T-helper 2 cell treated with Interferon-gamma antibody and Interleukin-4, amounts not matched to agents 100 ng/mL and 5 ng/mL, for 36 hours (primary cell): ENCODE data around the gene MIOX. TPM values are rescaled to one million over a fixed set of nuclear protein-coding genes. Genes with fewer than 3 reads are reported as not detected.
"Not testable (repeated sequence)": the region's sequence is repeated elsewhere in the genome, so short reads cannot be mapped to it uniquely, and the experiment has no call there.

Source experiments
- intact Hi-C: fragments of 100-400 bp; cut with micrococcal nuclease; formaldehyde crosslinking; loops from one replicate; pipeline ENCODE4 v1.15.1; 2023
- total RNA-seq: library from RNA; stranded (reverse); gene quantifications from 2 replicates; pipeline ENCODE4 v1.2.3, GENCODE V29; 2022

Gene MIOX
- total RNA-seq, 1 donor from 2014 or later, result 0.14 TPM

DNA sequence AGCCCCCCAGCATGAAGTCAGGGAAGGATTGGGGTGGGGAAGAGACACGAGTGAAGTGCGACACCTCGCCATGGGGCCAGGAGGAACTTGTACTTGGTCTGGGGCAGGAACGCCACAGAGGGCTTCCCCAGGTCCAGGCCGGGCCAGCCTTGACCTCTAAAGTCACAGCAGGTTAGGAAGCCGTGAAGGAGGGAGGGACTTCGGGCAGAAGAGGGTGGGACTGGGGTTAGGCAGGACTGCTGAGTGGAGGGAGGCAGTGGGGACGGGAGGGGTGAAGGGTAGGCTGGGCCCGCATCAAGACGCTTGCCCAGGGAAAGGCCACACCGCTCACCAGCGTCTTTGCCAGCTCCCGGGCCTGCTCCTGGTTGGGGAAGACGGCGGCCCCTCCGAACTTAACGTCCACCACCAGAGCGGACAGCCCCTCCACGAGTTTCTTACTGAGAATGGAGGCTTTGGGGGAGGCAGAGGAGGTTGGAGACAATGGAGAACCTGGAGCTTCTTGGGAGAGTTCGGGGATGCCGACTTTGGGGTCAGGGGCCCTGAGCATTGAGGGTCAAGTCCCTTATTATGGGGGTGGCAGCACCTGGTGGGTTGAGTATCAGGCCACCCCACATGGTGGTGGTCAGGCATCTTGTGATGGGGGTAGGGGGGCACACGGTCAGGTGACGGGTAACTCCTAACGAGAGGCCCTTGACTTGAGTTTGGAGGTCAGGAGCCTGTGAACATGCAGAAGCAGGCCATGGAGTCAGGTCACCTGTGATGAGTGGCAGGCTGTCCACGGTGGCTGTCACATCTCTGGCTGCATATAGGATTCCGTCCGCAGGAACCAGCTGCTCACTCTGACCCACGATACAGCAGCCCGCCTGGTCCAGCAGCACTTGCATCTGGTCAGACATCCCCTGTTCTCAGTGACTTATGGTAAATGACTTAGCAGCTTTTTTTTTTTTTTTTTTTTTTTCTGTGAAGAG, 40.5 kb downstream of the MIOX start:
- intact Hi-C loops, result loop anchor here (1.0 kb wide), 1 partner anchor 35 kb away; the partner anchor contains the start of gene SYCE3

DNA sequence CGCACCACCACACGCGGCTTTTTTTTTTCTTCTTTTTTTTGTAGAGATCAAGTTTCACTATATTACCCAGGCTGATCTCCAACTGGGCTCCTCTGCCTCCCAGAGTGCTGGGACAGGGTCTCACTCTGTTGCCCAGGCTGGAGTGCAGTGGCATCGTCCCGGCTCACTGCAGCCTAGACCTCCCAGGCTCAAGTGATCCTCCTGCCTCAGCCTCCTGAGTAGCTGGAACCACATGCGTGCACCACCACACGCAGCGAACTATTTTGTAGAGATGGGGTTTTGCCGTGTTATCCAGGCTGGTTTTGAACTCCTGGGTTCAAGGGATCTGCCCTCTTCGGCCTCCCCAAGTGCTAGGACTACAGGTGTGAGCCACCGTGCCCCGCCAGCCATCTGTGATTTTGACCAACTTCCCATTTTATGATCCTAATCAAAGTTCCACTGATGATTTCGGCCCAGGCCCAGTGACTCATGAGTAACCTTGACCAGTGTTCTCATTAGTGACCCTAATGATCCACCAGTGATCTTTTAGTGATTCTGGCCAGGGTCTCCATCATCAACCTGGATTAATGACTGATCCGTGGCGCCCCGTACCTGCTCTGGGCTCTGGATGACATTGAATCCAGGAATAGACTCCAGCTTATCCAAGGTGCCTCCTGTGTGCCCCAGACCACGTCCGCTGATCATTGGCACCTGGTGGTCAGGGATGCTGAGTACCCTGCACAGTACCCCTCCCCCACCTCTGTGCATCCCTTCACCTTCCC, 41.4 kb downstream of the MIOX start:
- intact Hi-C loops, result no loop called here

DNA sequence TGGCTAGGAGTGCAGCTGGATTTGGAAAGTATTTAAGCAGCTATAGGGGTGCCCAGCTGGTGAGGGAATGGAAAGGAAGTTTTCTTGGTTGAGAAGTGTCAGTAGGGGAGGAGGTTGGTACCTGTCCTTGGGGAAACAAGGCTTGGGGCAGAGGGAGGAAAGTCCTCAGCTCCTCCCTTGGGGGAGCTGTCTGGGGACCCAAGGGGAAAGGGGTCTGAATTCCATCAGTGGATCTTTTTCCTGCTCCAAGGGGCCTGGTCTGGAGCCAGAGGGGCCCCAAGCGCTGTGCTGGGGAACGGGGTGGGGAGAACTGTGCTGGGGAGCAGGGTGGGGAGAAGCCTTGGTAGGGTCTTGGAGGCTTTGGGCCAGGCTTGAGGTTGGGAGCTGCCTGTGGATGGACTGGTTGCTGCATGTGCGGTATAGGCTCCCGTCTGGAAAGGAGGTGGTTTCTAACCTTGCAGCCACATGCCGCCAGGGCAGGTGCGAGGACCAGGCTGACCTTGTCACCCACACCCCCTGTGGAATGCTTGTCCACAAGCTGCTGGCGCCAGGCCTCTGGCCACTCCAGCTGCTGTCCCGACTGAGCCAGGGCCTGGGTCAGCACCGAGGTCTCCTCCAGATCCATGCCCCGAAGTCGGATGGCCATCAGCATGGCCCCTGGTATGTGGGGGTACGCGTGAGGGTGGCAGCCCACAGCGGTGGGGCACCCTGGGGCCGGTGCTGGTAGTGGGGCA, 42.2 kb downstream of the MIOX start:
- intact Hi-C loops, result no loop called here

DNA sequence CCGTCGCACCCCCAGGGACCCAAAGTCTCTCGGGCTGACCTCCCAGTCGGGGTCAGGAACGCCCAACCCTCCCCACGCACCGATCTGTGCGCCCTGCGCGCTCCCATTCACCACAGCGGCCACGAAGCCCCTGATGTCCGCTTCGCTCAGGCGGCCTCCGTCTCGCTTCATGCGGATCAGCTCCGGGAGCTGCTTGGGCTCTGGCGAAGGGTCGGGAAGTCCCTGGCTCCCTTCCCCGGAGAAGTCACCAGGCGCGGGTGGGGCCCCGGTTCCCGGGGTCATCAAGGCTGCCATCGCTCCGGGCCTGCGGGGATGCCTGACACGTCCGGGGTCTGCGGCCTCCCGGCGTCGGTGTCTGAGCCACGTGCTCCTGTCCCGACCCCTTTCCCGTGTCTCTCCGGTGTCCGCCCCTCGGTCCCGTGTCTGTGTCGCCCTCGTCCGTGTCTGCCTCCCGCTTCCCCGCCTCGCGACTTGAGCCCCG, 42.8 kb downstream of the MIOX start:
- intact Hi-C loops, result no loop called here

DNA sequence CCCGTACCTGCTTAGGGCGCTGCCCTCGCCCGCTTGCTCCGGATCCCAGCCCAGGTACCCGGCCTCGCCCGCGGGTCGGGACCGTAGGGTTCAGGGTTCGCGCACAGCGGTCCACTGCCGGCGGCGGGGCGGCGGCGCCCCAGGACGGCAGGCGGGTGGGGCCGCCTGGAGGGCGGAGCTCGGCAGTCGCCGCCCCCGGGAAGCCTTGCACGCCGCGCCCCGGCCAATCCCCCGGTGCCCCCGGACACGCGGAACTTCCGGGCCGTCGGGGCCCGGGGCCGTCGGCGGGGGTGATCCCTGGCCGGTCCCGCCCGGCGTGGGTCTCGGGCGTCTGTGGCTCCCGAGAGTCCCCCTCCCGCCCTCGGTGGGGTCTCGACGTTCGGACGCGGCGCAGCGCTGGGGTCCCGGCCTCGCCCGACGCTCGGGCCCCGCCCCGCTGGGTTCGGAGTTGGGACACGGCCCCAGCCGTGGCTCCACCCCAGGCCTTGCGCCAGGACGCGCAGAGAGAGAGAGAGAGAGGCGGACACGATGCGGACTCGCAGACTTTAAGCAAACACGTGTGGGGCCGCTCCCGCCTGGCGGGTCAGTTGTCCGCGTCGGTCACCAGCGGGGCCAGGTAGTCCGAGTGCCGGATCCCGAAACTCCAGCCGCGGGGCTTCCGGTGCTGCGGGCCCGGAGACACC, 43.4 kb downstream of the MIOX start, which contains the start of gene TYMP:
Gene TYMP, minus strand, starts transcription at position 116 of the 683 bp plus-strand sequence. CDS start 303 bp downstream, outside the sequence.
- intact Hi-C loops, result loop anchor here (2.0 kb wide), 1 partner anchor 15 kb away; the partner anchor contains the start of gene KLHDC7B

DNA sequence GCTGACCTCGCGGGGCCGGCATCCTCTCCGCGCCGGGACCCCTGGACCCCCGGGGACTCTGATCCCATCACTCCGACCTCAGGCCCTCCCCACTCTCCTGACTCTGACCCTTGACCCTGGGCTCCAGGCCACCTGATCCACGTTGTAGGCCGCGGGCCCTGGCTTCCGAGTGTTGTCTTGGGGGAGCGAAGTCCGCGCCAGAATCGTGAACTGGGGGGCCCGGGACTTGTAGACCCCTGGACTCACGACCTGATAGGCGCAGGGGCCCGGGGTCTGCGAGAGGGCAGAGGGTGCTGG, 43.9 kb downstream of the MIOX start:
- intact Hi-C loops, result loop anchor here (2.0 kb wide), 1 partner anchor 14 kb away; the partner anchor contains the start of gene KLHDC7B

DNA sequence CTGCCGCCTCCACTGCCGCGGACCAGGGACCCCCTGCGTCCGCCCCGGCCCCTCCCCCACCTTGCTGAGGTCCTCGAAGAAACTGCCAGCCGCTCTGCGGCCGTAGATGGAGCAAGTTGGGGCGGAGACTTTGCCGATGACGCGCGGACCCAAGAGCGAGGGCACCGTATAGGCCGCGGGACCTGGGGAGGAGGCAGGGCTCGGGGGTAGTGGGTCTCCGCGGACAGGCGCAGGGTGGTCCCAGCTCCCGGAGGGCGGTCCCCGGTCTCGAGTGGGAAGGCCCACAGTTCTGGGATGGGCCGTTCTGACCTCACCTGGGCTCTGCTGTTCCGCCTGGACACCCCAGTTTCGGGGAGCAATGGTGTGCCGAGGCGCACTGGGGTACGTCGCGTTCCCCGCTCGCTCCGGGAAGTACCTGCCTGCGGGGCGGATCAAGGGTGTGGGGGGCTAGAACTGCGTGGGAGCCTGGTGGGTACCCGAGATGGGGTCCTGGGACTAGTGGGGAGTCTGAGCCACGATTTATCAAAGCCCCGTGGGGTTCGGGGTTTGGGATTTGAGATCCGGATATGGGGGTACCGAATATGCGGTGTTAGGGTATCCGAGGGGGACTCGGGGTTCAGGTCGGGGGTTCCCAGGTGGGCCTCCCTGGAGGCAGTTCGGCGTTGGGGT, 44.4 kb downstream of the MIOX start:
- intact Hi-C loops, result loop anchor here (1.0 to 2.0 kb wide), 2 partner anchors 8 to 14 kb away; partner anchors contain the start of gene KLHDC7B

DNA sequence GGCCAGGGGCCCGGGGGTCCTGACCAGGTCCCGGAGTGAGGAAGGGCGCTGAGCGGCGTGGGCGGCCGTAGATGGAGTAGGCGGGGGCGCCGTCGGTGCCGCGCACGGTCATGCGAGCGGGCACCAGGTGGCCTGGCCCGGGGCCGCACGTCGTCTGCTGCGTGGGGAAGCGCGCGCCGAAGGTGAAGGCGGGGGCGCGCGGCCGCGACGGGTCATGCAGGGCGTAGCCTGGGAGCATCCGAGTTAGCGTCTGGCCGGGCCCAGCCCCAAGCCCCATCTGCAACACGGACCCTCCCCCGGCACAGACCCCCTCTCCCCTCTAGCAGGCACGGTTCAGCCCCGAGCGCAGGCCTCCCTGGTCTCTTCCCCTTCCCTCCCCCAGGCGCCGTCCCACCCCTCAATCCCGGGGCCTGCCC, 44.9 kb downstream of the MIOX start:
- intact Hi-C loops, result loop anchor here (1.0 to 2.0 kb wide), 2 partner anchors 8 to 13 kb away; partner anchors contain the start of gene KLHDC7B

DNA sequence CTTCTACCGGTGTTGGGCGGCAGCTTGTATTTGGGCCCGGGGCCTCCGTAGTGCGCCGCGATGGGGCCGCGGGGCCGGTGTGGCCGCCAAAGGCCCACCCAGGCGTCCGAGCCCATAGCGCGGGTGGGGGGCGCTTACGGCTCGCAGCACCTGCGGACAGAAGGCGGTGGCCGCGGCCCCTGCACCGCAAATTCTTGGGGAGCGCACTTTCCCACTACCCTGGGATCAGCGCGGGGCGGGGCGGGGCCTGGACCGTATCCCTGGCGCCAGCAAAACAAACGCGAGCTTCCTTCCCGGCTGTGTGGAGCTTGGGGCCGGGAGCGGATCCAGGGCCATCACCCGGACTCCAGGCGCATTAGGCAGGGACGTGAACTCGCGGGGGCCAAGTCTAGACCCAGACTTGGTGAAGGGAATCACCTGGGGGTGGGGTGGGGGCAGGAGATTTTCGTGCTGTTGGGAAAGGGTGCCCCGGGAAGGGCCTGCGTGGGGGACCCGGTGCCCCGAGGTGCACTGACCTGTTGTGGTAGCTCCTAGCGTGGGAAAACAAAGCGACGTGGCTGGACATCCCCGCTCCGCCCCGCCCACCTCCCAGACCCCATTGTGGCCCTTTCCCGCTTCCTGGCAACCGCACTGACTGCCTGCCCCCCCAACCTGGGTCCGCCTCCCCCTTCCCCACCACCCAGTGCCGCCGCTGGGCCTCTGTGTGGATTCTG, 45.5 kb downstream of the MIOX start:
- intact Hi-C loops, result loop anchor here (1.0 to 2.0 kb wide), 2 partner anchors 7 to 13 kb away; partner anchors contain the start of gene KLHDC7B

DNA sequence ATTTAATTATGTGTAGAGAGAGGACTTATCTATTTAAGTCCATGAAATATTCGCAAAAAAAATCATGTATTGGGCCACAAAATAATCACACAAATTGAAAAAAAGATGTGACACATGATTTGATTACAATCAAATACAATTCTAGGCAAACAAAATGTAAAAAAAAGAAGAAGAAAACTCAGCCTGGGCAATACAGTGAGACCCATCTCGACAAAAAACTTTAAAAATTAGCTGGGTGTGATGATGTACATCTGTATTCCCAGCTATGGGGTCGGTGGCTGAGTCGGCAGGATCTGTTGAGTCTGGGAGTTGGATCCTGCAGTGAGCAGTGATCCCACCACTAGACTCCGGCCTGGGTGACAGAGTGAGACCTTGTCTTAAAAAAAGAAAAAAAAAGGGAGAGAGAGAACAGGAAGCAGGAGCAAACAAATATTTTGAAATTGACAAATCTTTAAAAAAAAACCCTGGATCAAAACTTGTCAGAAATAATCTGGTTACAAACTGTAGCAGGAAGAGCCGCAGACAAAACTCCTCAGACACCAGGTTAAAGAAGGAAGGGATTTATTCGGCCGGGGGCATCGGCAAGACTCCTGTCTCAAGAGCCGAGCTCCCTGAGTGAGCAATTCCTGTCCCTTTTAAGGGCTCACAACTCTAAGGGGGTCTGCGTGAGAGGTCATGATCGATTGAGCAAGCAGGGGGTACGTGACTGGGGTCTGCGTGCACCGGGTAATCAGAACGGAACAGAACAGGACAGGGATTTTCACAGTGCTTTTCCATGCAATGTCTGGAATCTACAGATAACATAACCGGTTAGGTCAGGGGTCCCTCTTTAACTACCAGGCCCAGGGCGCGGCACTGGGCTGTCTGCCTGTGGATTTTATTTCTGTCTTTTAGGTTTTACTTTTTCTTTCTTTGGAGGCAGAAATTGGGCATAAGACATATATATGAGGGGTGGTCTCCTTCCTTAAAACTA, 46.5 kb downstream of the MIOX start:
- intact Hi-C loops, result no loop called here

DNA sequence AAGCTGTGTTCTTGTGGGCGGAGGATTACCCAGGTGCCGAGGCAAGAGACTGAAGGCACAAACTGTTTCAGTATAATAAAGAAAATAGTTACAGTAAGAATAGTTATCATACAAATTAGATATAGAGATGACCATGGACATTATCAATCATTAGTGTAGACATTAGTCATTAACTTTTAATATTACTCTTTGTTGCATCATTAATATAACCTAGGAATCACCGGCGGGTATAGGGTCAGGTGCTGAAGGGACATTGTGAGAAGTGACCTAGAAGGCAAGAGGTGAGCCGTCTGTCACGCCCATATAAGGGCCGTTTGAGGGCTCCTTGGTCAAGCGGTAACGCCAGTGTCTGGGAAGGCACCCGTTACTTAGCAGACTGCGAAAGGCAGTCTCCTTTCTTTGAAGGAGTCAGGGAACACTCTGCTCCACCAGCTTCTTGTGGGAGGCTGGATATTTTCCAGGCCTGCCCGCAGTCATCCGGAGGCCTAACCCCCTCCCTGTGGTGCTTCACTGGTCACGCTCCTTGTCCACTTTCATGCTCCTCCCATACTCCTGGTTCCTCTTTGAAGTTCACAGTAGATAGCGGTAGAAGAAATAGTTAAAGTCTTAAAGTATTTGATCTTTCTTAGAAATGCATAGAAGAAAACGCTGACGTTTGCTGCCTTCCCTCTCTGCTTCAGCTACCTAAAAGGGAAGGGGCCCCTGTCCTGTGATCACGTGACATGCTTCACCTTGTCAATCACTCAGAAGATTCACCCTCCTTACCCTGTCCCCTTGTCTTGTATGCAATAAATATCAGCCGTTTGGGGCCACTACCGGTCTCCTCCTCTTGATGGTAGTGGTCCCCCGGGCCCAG, 47.4 kb downstream of the MIOX start:
- intact Hi-C loops, result not testable (repeated sequence)

DNA sequence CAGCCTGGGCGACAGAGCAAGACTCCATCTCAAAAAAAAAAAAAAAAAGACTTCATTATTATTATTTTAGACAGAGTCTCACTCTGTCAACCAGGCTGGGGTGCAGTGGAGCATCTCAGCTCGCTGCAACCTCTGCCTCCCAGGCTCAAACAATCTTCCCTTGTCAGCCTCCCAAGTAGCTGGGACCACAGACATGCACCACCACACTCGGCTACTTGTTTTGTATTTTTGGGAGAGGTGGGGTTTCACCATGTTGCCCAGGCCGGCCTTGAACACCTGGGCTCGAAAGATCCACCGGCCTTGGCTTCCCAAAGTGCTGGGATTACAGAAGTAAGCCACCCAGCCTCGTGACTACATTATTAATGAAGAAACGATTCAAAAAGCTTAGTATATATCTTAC, 48.5 kb downstream of the MIOX start:
- intact Hi-C loops, result no loop called here

DNA sequence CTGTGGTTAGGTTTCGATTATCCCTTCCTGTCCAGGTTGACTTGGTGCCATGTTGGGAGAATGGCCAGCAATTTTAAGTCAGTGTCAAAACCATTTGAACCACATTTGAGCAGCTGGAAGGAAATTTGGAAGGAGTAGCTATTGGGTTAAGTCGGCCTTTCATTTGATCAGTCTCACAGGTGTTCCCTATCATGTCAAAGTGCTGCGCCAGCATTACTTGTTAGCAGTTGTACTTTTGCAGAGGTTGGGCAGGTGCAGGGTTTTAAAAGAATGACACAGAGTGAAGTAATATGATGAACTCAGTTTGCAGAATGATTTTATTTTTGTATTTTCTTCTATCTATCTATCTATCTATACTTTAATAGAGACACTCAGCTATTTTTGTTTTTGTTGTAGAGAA, 49.6 kb downstream of the MIOX start:
- intact Hi-C loops, result no loop called here

DNA sequence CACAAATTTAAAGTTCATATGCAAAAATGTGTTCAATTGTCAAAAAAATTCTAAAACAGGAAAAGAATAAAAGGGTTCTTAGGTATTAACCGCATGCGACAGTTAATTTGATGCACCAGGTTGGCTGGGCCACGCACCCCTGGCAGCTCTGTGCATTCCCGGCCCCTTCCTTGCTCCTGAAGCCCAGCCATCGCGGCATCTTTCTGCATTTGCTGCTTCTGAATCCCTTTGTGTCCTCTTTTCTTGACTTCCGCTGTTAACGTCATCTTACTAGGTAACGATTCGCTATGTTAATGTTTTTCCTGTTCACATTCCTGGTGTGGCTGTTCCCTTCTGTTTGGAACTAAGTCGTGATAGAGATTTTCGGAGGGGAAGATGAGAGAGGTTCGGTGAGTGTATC, 51.1 kb downstream of the MIOX start:
- intact Hi-C loops, result no loop called here
